Measurements from ENCODE around the gene SUGCT. TPM values are rescaled to one million over a fixed set of nuclear protein-coding genes. Genes with fewer than 3 reads are reported as not detected.

The SUGCT gene
- total and polyA plus RNA-seq, 9 of the 15 experiments (the other 6 are each of a cell fraction or from before 2014, with no cell fraction given) = 0.58 to 2.5 (median 1.4) TPM

DNA sequence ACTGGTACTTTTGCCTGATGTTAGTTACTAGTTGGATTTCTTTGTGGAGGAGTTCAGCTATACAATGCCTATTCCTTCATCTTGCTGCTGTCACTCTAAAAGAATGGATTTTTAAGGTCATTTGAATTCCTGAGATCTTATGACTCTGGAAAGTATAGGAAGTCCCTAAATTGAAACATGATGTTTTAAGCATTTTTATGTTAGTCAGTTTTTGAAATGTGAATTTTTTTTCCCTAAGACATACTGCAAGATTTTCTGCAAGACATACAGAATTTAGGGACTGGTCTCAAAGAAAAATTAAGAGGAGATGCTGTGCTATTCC lies 355.8 kb downstream of the SUGCT start:
- Histone ChIP-seq H3K27me3 (ENCODE audit: control insufficient read depth in 2 of 2, insufficient read depth in 2 of 2, low read length in 2 of 2) (no peaks in the 10 kb centered on the region), H3K9me1 (ENCODE audit: control insufficient read depth, insufficient read depth, low read length) (no peaks in the 10 kb centered on the region), H3K9ac (ENCODE audit: insufficient read depth in 1 of 2, low read depth in 2 of 2, low read length in 2 of 2) (no peak overlapping the region), H3K4me1 (replicated peaks in 1 of 2; ENCODE audit: control insufficient read depth in 2 of 2, insufficient read depth in 2 of 2, low read length in 2 of 2) (no peaks in the 10 kb centered on the region), H3K4me3 (no peak overlapping the region), H2AFZ (ENCODE audit: low read depth, low read length) (no peak overlapping the region), H3K36me3 (ENCODE audit: control insufficient read depth, insufficient read depth, low read length) (no peaks in the 10 kb centered on the region), H3K27ac (ENCODE audit: extremely low read depth, low read depth, low read length) (no peak overlapping the region), H3K9me3 (replicated peaks; ENCODE audit: control insufficient read depth, insufficient read depth, low read depth, low read length) (no peaks in the 10 kb centered on the region), H3K4me2 (ENCODE audit: insufficient read depth, low read length) (no peak overlapping the region), H4K20me1 (replicated peaks; ENCODE audit: control insufficient read depth, insufficient read depth, low read length) (no peaks in the 10 kb centered on the region), H3K79me2 (ENCODE audit: control insufficient read depth, insufficient read depth, low read length) (no peaks in the 10 kb centered on the region)
- no peak for FAIRE-seq
- intact Hi-C loops (cut with micrococcal nuclease) = no loop called here
- no peak for TF ChIP-seq FOXK1 (CRISPR knock-in tag; IDR thresholded peaks at IDR 0.05; ENCODE audit: borderline replicate concordance)
- no peak for TF ChIP-seq ZNF512 (tag; IDR thresholded peaks at IDR 0.05)
- no peak for TF ChIP-seq CGGBP1 (CRISPR knock-in tag; IDR thresholded peaks at IDR 0.05)
- TF ChIP-seq ATF4 (CRISPR knock-in tag; IDR thresholded peaks at IDR 0.05) = no peak
- TF ChIP-seq ETV5 (CRISPR knock-in tag; IDR thresholded peaks at IDR 0.05; ENCODE audit: low read depth) = no peak
- no peak for TF ChIP-seq PTTG1 (tag; IDR thresholded peaks at IDR 0.05; ENCODE audit: low read depth)
- POLR2A ChIA-PET = no interaction called here
- CTCF ChIA-PET (ENCODE audit: low intra/inter-chr PET ratio) = no interaction called here
- BruUV-seq (replicated peaks) = no TSS peak
- in situ Hi-C loops (cut with MboI) = no loop called here
- DNase-seq (ENCODE audit: extremely low read depth in 1 of 4, low spot score in 3 of 4) = no peak
- no peak for ATAC-seq

Measured in K562 (cell line).